ENCODE measurements around the gene NUP205. TPM values are rescaled to one million over a fixed set of nuclear protein-coding genes. Genes with fewer than 3 reads are reported as not detected.
"Not testable (repeated sequence)": the region's sequence is repeated elsewhere in the genome, so short reads cannot be mapped to it uniquely, and the experiment has no call there.

The NUP205 gene
- total RNA-seq, 1 experiment from 2014 or later, result 171 TPM

- TF ChIP-seq, protein P1, sequence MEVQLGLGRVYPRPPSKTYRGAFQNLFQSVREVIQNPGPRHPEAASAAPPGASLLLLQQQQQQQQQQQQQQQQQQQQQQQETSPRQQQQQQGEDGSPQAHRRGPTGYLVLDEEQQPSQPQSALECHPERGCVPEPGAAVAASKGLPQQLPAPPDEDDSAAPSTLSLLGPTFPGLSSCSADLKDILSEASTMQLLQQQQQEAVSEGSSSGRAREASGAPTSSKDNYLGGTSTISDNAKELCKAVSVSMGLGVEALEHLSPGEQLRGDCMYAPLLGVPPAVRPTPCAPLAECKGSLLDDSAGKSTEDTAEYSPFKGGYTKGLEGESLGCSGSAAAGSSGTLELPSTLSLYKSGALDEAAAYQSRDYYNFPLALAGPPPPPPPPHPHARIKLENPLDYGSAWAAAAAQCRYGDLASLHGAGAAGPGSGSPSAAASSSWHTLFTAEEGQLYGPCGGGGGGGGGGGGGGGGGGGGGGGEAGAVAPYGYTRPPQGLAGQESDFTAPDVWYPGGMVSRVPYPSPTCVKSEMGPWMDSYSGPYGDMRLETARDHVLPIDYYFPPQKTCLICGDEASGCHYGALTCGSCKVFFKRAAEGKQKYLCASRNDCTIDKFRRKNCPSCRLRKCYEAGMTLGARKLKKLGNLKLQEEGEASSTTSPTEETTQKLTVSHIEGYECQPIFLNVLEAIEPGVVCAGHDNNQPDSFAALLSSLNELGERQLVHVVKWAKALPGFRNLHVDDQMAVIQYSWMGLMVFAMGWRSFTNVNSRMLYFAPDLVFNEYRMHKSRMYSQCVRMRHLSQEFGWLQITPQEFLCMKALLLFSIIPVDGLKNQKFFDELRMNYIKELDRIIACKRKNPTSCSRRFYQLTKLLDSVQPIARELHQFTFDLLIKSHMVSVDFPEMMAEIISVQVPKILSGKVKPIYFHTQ (CRISPR knock-in tag; IDR thresholded peaks at IDR 0.05), result no peak
- TF ChIP-seq FOXJ3 (CRISPR knock-in tag; IDR thresholded peaks at IDR 0.05; ENCODE audit: borderline replicate concordance), result no peak
These were observed 76.6 kb downstream of the NUP205 start (continued) for GRCh38 chr7:135634191-135634878.

DNA sequence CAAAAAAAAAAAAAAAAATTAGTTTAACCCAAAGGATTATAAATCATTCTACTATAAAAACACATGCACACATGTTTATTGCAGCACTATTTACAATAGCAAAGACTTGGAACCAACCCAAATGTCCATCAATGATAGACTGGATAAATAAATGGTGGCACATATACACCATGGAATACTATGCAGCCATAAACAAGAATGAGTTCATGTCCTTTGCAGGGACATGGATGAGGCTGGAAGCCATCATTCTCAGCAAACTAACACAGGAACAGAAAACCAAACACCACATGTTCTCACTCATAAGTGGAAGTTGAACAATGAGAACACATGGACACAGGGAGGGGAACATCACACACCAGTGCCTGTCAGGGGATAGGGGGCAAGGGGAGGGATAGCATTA, 82.0 kb downstream of the NUP205 start:
- ATAC-seq; H3K27ac Mint-ChIP-seq; H3K4me1 Mint-ChIP-seq; H3K9me3 Mint-ChIP-seq; H3K4me3 Mint-ChIP-seq; DNase-seq (ENCODE audit: low spot score); CTCF ChIA-PET; H3K27me3 Mint-ChIP-seq (ENCODE audit: low read depth); POLR2A ChIA-PET: not testable (repeated sequence)
- H3K36me3 Mint-ChIP-seq, result peaks cover 77% of the 10 kb centered on the region

DNA sequence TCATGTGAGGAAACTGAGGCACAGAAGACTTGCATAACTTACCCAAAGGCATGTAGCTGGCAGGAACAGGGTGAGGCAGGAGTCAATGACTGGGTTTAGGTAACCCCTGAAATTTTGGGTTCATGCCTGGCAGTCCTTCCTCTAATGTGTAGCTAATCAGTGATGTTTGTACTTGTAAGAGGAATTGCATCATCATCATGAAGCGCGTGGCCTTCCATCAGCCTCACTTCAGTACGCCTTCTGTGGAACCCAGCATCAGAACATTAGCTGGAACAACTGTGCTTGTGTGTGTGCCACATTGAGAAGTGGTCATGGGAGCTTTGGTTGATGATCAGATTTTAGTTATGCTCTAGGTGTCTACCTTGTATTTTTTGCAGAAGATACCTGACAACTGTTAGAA, 86.4 kb downstream of the NUP205 start:
- CTCF ChIA-PET, result interaction anchor here (0.6 to 2.2 kb wide), 5 partner anchors 23 to 717 kb away, joined by 3 to 11 read pairs (median 4); no protein-coding TSS in a partner anchor
- TF ChIP-seq NFATC4 (CRISPR knock-in tag; IDR thresholded peaks at IDR 0.05), result no peak
- TF ChIP-seq, protein P2, sequence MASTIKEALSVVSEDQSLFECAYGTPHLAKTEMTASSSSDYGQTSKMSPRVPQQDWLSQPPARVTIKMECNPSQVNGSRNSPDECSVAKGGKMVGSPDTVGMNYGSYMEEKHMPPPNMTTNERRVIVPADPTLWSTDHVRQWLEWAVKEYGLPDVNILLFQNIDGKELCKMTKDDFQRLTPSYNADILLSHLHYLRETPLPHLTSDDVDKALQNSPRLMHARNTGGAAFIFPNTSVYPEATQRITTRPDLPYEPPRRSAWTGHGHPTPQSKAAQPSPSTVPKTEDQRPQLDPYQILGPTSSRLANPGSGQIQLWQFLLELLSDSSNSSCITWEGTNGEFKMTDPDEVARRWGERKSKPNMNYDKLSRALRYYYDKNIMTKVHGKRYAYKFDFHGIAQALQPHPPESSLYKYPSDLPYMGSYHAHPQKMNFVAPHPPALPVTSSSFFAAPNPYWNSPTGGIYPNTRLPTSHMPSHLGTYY (CRISPR knock-in tag; IDR thresholded peaks at IDR 0.05), result no peak
- TF ChIP-seq ZNF416 (CRISPR knock-in tag; IDR thresholded peaks at IDR 0.05), result no peak
- TF ChIP-seq, protein P3, sequence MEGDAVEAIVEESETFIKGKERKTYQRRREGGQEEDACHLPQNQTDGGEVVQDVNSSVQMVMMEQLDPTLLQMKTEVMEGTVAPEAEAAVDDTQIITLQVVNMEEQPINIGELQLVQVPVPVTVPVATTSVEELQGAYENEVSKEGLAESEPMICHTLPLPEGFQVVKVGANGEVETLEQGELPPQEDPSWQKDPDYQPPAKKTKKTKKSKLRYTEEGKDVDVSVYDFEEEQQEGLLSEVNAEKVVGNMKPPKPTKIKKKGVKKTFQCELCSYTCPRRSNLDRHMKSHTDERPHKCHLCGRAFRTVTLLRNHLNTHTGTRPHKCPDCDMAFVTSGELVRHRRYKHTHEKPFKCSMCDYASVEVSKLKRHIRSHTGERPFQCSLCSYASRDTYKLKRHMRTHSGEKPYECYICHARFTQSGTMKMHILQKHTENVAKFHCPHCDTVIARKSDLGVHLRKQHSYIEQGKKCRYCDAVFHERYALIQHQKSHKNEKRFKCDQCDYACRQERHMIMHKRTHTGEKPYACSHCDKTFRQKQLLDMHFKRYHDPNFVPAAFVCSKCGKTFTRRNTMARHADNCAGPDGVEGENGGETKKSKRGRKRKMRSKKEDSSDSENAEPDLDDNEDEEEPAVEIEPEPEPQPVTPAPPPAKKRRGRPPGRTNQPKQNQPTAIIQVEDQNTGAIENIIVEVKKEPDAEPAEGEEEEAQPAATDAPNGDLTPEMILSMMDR (IDR thresholded peaks at IDR 0.05), result no peak
- TF ChIP-seq ZNF425 (CRISPR knock-in tag; conservative IDR thresholded peaks at IDR 0.05), result no peak
- no peak for TF ChIP-seq ZNF512 (CRISPR knock-in tag; IDR thresholded peaks at IDR 0.05; ENCODE audit: borderline replicate concordance)
- TF ChIP-seq ZNF396 (CRISPR knock-in tag; IDR thresholded peaks at IDR 0.05; ENCODE audit: borderline replicate concordance), result no peak
- TF ChIP-seq, protein P4, sequence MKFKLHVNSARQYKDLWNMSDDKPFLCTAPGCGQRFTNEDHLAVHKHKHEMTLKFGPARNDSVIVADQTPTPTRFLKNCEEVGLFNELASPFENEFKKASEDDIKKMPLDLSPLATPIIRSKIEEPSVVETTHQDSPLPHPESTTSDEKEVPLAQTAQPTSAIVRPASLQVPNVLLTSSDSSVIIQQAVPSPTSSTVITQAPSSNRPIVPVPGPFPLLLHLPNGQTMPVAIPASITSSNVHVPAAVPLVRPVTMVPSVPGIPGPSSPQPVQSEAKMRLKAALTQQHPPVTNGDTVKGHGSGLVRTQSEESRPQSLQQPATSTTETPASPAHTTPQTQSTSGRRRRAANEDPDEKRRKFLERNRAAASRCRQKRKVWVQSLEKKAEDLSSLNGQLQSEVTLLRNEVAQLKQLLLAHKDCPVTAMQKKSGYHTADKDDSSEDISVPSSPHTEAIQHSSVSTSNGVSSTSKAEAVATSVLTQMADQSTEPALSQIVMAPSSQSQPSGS (CRISPR knock-in tag; IDR thresholded peaks at IDR 0.05; ENCODE audit: borderline replicate concordance, low read depth), result no peak
- no peak for TF ChIP-seq ZNF121 (CRISPR knock-in tag; IDR thresholded peaks at IDR 0.05)
- H3K9me3 Mint-ChIP-seq, result no peaks in the 10 kb centered on the region

More for the DNA sequence above, 86.4 kb downstream of the NUP205 start:
- Mint-ChIP-seq H3K4me1 (no peaks in the 10 kb centered on the region), H3K27ac (no peak overlapping the region), H3K36me3 (peaks cover 83% of the 10 kb centered on the region), H3K4me3 (no peak overlapping the region), H3K27me3 (ENCODE audit: low read depth) (no peaks in the 10 kb centered on the region)
- no peak for DNase-seq (ENCODE audit: low spot score)
- POLR2A ChIA-PET, result no interaction called here
- ATAC-seq, result no peak

Data from WTC11 (cell line).